Neural cell (in vitro differentiated cells): Measurements from ENCODE around the gene SPECC1. TPM values are rescaled to one million over a fixed set of nuclear protein-coding genes. Genes with fewer than 3 reads are reported as not detected.
A peak's percentile ranks its signal among the peaks of the same experiment; 100 is the strongest.

Source experiments
- H2AFZ ChIP-seq: fragments of 200-600, 300-800 bp; sonication (generic), shearing (Covaris generic); 2 replicates; pipeline ENCODE4 v1.6.0; 2014; ENCODE audit warnings: low read depth, mild to moderate bottlenecking, antibody characterized with exemption, low read length, moderate library complexity
- H3F3A ChIP-seq: fragments of 200-600 bp; shearing (Covaris generic); 2 replicates; pipeline ENCODE4 v1.6.1; 2016; ENCODE audit warnings: mild to moderate bottlenecking, moderate library complexity, mixed read lengths, antibody characterized with exemption, low read length; ENCODE audit not compliant: insufficient read depth, poor library complexity, severe bottlenecking
- H3K27ac ChIP-seq: fragments of 200-600, 300-800 bp; sonication (generic), shearing (Covaris generic); 2 replicates; pipeline ENCODE4 v1.5.1; 2014; ENCODE audit warnings: mild to moderate bottlenecking, low read length, moderate library complexity
- H3K27me3 ChIP-seq: fragments of 300-800, 200-600 bp; sonication (generic), shearing (Covaris generic); 2 replicates; pipeline ENCODE4 v1.6.0; 2014; ENCODE audit warnings: mild to moderate bottlenecking, low read depth, low read length, moderate library complexity; ENCODE audit not compliant: insufficient read depth
- H3K36me3 ChIP-seq: fragments of 300-800, 200-600 bp; sonication (generic), shearing (Covaris generic); 2 replicates; pipeline ENCODE4 v1.5.1; 2014; ENCODE audit warnings: mild to moderate bottlenecking, antibody characterized with exemption, low read length, moderate library complexity; ENCODE audit not compliant: insufficient read depth
- H3K4me2 ChIP-seq: fragments of 300-800, 200-600 bp; sonication (generic), shearing (Covaris generic); 2 replicates; pipeline ENCODE4 v1.6.0; 2014; ENCODE audit warnings: mild to moderate bottlenecking, low read length
- H3K4me3 ChIP-seq: fragments of 300-800, 200-600 bp; sonication (generic), shearing (Covaris generic); 2 replicates; pipeline ENCODE4 v1.5.1; 2014; ENCODE audit warnings: mild to moderate bottlenecking, low read length, moderate library complexity
- H3K79me2 ChIP-seq: fragments of 200-600 bp; shearing (Covaris generic); replicated peaks from 2 replicates; pipeline ENCODE4 v1.6.0; 2014; ENCODE audit warnings: mild to moderate bottlenecking, low read length, moderate library complexity; ENCODE audit not compliant: insufficient read depth
- H3K9ac ChIP-seq: fragments of 300-800, 200-600 bp; sonication (generic), shearing (Covaris generic); 2 replicates; pipeline ENCODE4 v1.6.1; 2016; ENCODE audit warnings: mild to moderate bottlenecking, low read length, mixed read lengths
- H3K9me2 ChIP-seq: fragments of 200-600 bp; shearing (Covaris generic); 2 replicates; pipeline ENCODE4 v1.6.1; 2016; ENCODE audit warnings: mild to moderate bottlenecking, low read length, mixed read lengths; ENCODE audit not compliant: insufficient read depth
- H3K9me3 ChIP-seq: fragments of 200-600, 300-800 bp; sonication (generic), shearing (Covaris generic); 2 replicates; pipeline ENCODE4 v1.6.1; 2016; ENCODE audit warnings: mild to moderate bottlenecking, mixed run types, low read length, moderate library complexity, mixed read lengths
- H4K20me1 ChIP-seq: fragments of 200-600 bp; shearing (Covaris generic); 2 replicates; pipeline ENCODE4 v1.6.1; 2016; ENCODE audit warnings: mild to moderate bottlenecking, mixed run types; ENCODE audit not compliant: insufficient read depth
- CTCF ChIP-seq: fragments of 450-650 bp; IDR thresholded peaks from 2 replicates; pipeline ENCODE4 v1.5.1; 2014; ENCODE audit warnings: antibody characterized with exemption, mild to moderate bottlenecking, moderate library complexity; ENCODE audit not compliant: poor library complexity, severe bottlenecking
- EP300 ChIP-seq: fragments of 450-650 bp; conservative IDR thresholded peaks from 2 replicates; pipeline ENCODE4 v1.6.1; 2014; ENCODE audit warnings: antibody characterized with exemption, mild to moderate bottlenecking, moderate library complexity; ENCODE audit not compliant: poor library complexity, severe bottlenecking
- EZH2 ChIP-seq: fragments of 200-600, 300-800 bp; shearing (Covaris generic), sonication (generic); IDR thresholded peaks from 2 replicates; pipeline ENCODE4 v1.6.1; 2014; ENCODE audit warnings: antibody characterized with exemption, low read length, borderline replicate concordance, mild to moderate bottlenecking; ENCODE audit not compliant: insufficient read depth, poor library complexity, severe bottlenecking
- MXI1 ChIP-seq: fragments of 450-650 bp; conservative IDR thresholded peaks from 2 replicates; pipeline ENCODE4 v1.6.1; 2014; ENCODE audit warnings: antibody characterized with exemption, mild to moderate bottlenecking; ENCODE audit not compliant: poor library complexity, severe bottlenecking
- POLR2AphosphoS5 ChIP-seq: IDR thresholded peaks from 2 replicates; pipeline ENCODE4 v1.6.1; 2012
- RAD21 ChIP-seq: fragments of 450-650 bp; conservative IDR thresholded peaks from 2 replicates; pipeline ENCODE4 v1.6.1; 2014; ENCODE audit warnings: antibody characterized with exemption, mild to moderate bottlenecking, moderate library complexity
- SMC3 ChIP-seq: fragments of 450-650 bp; conservative IDR thresholded peaks from 2 replicates; pipeline ENCODE4 v1.6.1; 2014; ENCODE audit warnings: antibody characterized with exemption, mild to moderate bottlenecking, moderate library complexity; ENCODE audit not compliant: poor library complexity
- TAF1 ChIP-seq: IDR thresholded peaks from 2 replicates; pipeline ENCODE4 v1.6.1; 2012; ENCODE audit warnings: low read depth
- polyA plus RNA-seq: library from polyadenylated mRNA; depleted of rRNA; stranded (reverse); fragments of >200 nt; gene quantifications from 2 replicates; pipeline ENCODE4 v1.2.3, GENCODE V29; 2014
- TF ChIP-seq, protein P1 (sequence below): IDR thresholded peaks from 2 replicates; pipeline ENCODE4 v1.6.1; 2012; ENCODE audit warnings: borderline replicate concordance

The SPECC1 gene
- polyA plus RNA-seq, 1 donor from 2014 or later: 8.6 TPM

- Histone ChIP-seq H3K27me3 (no peaks in the 10 kb centered on the region), H3K4me2 (no peak overlapping the region), H3K9me3 (no peaks in the 10 kb centered on the region), H3K9ac (no peak overlapping the region), H3K79me2 (peaks cover 44% of the 10 kb centered on the region), H3K36me3 (no peaks in the 10 kb centered on the region), H4K20me1 (no peaks in the 10 kb centered on the region), H3K27ac (no peak overlapping the region), H3K9me2 (no peaks in the 10 kb centered on the region), H3F3A (no peaks in the 10 kb centered on the region), H3K4me3 (no peak overlapping the region), H2AFZ (no peak overlapping the region)
- TF ChIP-seq, protein P1, sequence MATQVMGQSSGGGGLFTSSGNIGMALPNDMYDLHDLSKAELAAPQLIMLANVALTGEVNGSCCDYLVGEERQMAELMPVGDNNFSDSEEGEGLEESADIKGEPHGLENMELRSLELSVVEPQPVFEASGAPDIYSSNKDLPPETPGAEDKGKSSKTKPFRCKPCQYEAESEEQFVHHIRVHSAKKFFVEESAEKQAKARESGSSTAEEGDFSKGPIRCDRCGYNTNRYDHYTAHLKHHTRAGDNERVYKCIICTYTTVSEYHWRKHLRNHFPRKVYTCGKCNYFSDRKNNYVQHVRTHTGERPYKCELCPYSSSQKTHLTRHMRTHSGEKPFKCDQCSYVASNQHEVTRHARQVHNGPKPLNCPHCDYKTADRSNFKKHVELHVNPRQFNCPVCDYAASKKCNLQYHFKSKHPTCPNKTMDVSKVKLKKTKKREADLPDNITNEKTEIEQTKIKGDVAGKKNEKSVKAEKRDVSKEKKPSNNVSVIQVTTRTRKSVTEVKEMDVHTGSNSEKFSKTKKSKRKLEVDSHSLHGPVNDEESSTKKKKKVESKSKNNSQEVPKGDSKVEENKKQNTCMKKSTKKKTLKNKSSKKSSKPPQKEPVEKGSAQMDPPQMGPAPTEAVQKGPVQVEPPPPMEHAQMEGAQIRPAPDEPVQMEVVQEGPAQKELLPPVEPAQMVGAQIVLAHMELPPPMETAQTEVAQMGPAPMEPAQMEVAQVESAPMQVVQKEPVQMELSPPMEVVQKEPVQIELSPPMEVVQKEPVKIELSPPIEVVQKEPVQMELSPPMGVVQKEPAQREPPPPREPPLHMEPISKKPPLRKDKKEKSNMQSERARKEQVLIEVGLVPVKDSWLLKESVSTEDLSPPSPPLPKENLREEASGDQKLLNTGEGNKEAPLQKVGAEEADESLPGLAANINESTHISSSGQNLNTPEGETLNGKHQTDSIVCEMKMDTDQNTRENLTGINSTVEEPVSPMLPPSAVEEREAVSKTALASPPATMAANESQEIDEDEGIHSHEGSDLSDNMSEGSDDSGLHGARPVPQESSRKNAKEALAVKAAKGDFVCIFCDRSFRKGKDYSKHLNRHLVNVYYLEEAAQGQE: no peak
- TF ChIP-seq EP300 (no peak), MXI1 (no peak), RAD21 (no peak), SMC3 (no peak), CTCF (no peak), TAF1 (no peak), POLR2AphosphoS5 (no peak), EZH2 (no peak)
Measured at GRCh38 chr17:19973156-19973555, 36.0 kb upstream of the SPECC1 start.

DNA sequence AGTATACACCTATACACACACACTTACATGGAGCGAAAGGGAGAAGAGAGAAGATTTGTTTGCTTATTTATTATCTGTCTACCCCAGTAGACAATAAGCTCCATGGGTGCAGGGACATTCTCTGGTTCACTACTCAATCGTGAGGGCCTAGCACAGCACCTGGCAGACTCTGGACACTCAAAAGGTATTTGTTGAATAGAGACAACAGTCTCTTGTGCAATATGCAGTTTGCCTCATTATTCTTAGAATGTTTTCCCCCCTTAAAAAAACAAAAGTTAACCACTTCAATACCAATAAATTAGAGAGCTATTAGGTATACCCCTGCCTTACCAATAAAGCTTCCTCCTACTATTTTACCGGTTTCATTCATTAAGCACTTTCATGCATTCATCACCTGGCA is 33.6 kb upstream of the SPECC1 start:
- H3K9me2 ChIP-seq: no peaks in the 10 kb centered on the region
- TF ChIP-seq EP300 (no peak), RAD21 (no peak), MXI1 (no peak), EZH2 (no peak), SMC3 (no peak), CTCF (no peak), POLR2AphosphoS5 (no peak), TAF1 (no peak)
- TF ChIP-seq, protein P1: no peak
- no peaks in the 10 kb centered on the region for H3K9me3 ChIP-seq
- H3K4me2 ChIP-seq: no peak overlapping the region
- H3K79me2 ChIP-seq: peaks cover 46% of the 10 kb centered on the region
- no peak overlapping the region for H3K9ac ChIP-seq
- no peak overlapping the region for H2AFZ ChIP-seq
- no peak overlapping the region for H3K27ac ChIP-seq
- H3K36me3 ChIP-seq: no peaks in the 10 kb centered on the region
- peak overlapping the region; percentile 35 for H3K4me3 ChIP-seq
- no peaks in the 10 kb centered on the region for H3K27me3 ChIP-seq
- H3F3A ChIP-seq: no peaks in the 10 kb centered on the region
- no peaks in the 10 kb centered on the region for H4K20me1 ChIP-seq
